HepG2 (cell line): ENCODE data around the gene BRAF. TPM values are rescaled to one million over a fixed set of nuclear protein-coding genes. Genes with fewer than 3 reads are reported as not detected.

Source experiments
- ATAC-seq: fragments of 200-7000 bp; cut with Tn5 transposase; 3 replicates; pipeline ENCODE4 v1.9.1; 2020; ENCODE audit warnings: mild to moderate bottlenecking, moderate library complexity
- BruUV-seq: library from RNA; stranded (reverse); fragments of 400-500 nt; replicated peaks from 2 replicates; lab custom pipeline; 2021; lab: Mats Ljungman, UMichigan
- CTCF ChIA-PET: fragments of 300-600 bp; formaldehyde crosslinking; extraction: SDS; loops from one replicate; lab custom pipeline; 2021; ENCODE audit warnings: low total read pairs, inconsistent platforms, low intra/inter-chr PET ratio; lab: Yijun Ruan, JAX
- POLR2A ChIA-PET: fragments of 350-600 bp; sonication (Branson Sonifier 250); formaldehyde crosslinking; loops from one replicate; lab custom pipeline; 2020; ENCODE audit warnings: antibody characterized with exemption, inconsistent platforms; lab: Yijun Ruan, JAX
- DNase-seq: peaks from one replicate; pipeline ENCODE4 v3.0.0-alpha.2; 2015; ENCODE audit warnings: low spot score
- FAIRE-seq: peaks from 3 replicates; lab custom pipeline; 2011; peaks lifted over from hg19 to GRCh38; lab: Jason Lieb, UNC
- H2AFZ ChIP-seq: one replicate; pipeline ENCODE4 v1.6.1; 2011; ENCODE audit warnings: low read length, inconsistent platforms
- H3K27ac ChIP-seq: fragments of 300-600 bp; 3 replicates; pipeline ENCODE4 v1.8.0; 2011; ENCODE audit warnings: mixed run types, mild to moderate bottlenecking, mixed read lengths, low read length, inconsistent platforms; ENCODE audit not compliant: insufficient read depth; ENCODE audit errors: extremely low read length
- H3K27me3 ChIP-seq, 2 experiments: fragments of 200-600 bp in 1 of 2; 2 replicates in 1 of 2; 3 replicates in 1 of 2; pipeline versions ENCODE4 v1.6.0 to v1.8.0; 2011; ENCODE audit warnings: low read length in 2 of 2, mild to moderate bottlenecking in 2 of 2, moderate library complexity in 2 of 2, inconsistent platforms in 1 of 2; ENCODE audit not compliant: insufficient read depth in 2 of 2, control insufficient read depth in 1 of 2
- H3K36me3 ChIP-seq, 2 experiments: fragments of 200-600 bp in 1 of 2; replicated peaks in 1 of 2; 2 replicates in 1 of 2; 3 replicates in 1 of 2; pipeline versions ENCODE4 v1.5.1 to v1.8.0; 2011; ENCODE audit warnings: low read length in 2 of 2, inconsistent platforms in 1 of 2; ENCODE audit not compliant: insufficient read depth in 2 of 2, control insufficient read depth in 1 of 2
- H3K4me1 ChIP-seq: 2 replicates; pipeline ENCODE4 v1.5.1; 2012; ENCODE audit warnings: low read length, inconsistent platforms; ENCODE audit not compliant: insufficient read depth
- H3K4me2 ChIP-seq: 2 replicates; pipeline ENCODE4 v1.6.0; 2011; ENCODE audit warnings: low read depth, low read length, inconsistent platforms
- H3K4me3 ChIP-seq, 3 experiments: fragments of 200-600 bp in 1 of 3; sonication (generic), shearing (Covaris generic) in 1 of 3; replicated peaks in 1 of 3; 2 replicates each; pipeline ENCODE4 v1.5.1; 2011 to 2016; ENCODE audit warnings: low read length in 3 of 3, inconsistent platforms in 2 of 3, low read depth in 2 of 3, mild to moderate bottlenecking in 2 of 3, control low read depth in 1 of 3, mixed read lengths in 1 of 3; ENCODE audit not compliant: insufficient read depth in 1 of 3
- H3K79me2 ChIP-seq: one replicate; pipeline ENCODE4 v1.6.1; 2011; ENCODE audit warnings: low read length, inconsistent platforms; ENCODE audit not compliant: insufficient read depth
- H3K9ac ChIP-seq: 2 replicates; pipeline ENCODE4 v1.6.0; 2011; ENCODE audit warnings: mild to moderate bottlenecking, low read depth, low read length, inconsistent platforms; ENCODE audit not compliant: insufficient read depth
- H3K9me3 ChIP-seq: 2 replicates; pipeline ENCODE4 v1.5.1; 2012; ENCODE audit warnings: mild to moderate bottlenecking, low read length
- H4K20me1 ChIP-seq: 2 replicates; pipeline ENCODE4 v1.6.0; 2011; ENCODE audit warnings: inconsistent platforms, mild to moderate bottlenecking, low read length, moderate library complexity; ENCODE audit not compliant: insufficient read depth
- FOXO1 ChIP-seq: sonication (generic); formaldehyde crosslinking; IDR thresholded peaks from 2 replicates; pipeline ENCODE4 v1.4.0; 2020; ENCODE audit warnings: missing genetic modification reagents
- FOXP1 ChIP-seq, 2 experiments: fragments of 450-650 bp in 1 of 2; IDR thresholded peaks; 2 replicates each; pipeline ENCODE4 v1.6.1; 2017 to 2018; ENCODE audit warnings: antibody characterized with exemption in 1 of 2
- RNF2 ChIP-seq: fragments of 450-650 bp; conservative IDR thresholded peaks from 2 replicates; pipeline ENCODE4 v1.6.1; 2016; ENCODE audit warnings: low read depth
- ZNF143 ChIP-seq: sonication (generic); formaldehyde crosslinking; IDR thresholded peaks from 2 replicates; pipeline ENCODE4 v1.4.0; 2020; ENCODE audit warnings: missing genetic modification reagents
- ZNF235 ChIP-seq: sonication (generic); formaldehyde crosslinking; IDR thresholded peaks from 2 replicates; pipeline ENCODE4 v1.8.1; 2023; ENCODE audit warnings: mild to moderate bottlenecking, missing genetic modification reagents, borderline replicate concordance
- ZNF567 ChIP-seq: sonication (generic); formaldehyde crosslinking; IDR thresholded peaks from 2 replicates; pipeline ENCODE4 v1.8.1; 2023; ENCODE audit warnings: mild to moderate bottlenecking, missing genetic modification reagents, borderline replicate concordance
- ZNF879 ChIP-seq: sonication (generic); formaldehyde crosslinking; IDR thresholded peaks from 2 replicates; pipeline ENCODE4 v1.8.1; 2023; ENCODE audit warnings: missing genetic modification reagents
- ZZZ3 ChIP-seq: sonication (generic); formaldehyde crosslinking; IDR thresholded peaks from 2 replicates; pipeline ENCODE4 v1.4.0; 2020; ENCODE audit warnings: missing genetic modification reagents, mild to moderate bottlenecking, borderline replicate concordance
- WGBS: methylation state at CpG from one replicate; pipeline ENCODE4 v1.1.6; 2017; ENCODE audit warnings: low lambda C conversion rate; 5-methylcytosine and 5-hydroxymethylcytosine counted together
- in situ Hi-C: cut with HindIII; loops from 2 replicates; pipeline ENCODE4 v1.10.0; 2017; ENCODE audit warnings: low pct_unique_long_range_greater_than_20kb; ENCODE audit not compliant: extremely low pct_ligation_motif_present
- intact Hi-C: fragments of 100-400 bp; cut with micrococcal nuclease; formaldehyde crosslinking; loops from one replicate; pipeline ENCODE4 v1.10.0; 2022; ENCODE audit not compliant: unreplicated experiment
- polyA plus RNA-seq, 8 experiments: library from polyadenylated mRNA; depleted of rRNA in 3 of 8; stranded (reverse) in 7 of 8; unstranded in 1 of 8; fragments of >200 nt; fragmentation: Illumina TruSeq in 4 of 8; extraction: Trizol in 4 of 8; gene quantifications; 2 replicates each; pipeline versions ENCODE4 v1.2.1 to v1.2.3, GENCODE V29; 2011 to 2016; ENCODE audit warnings: low read depth in 4 of 8, missing spikeins in 1 of 8, mixed read lengths in 1 of 8; ENCODE audit not compliant: insufficient read depth in 1 of 8
- total RNA-seq, 5 experiments: library from RNA; depleted of rRNA; stranded (reverse); fragments of >200 nt; fragmentation: Illumina TruSeq; extraction: Trizol; gene quantifications; 2 replicates each; pipeline ENCODE4 v1.2.3, GENCODE V29; 2016; ENCODE audit warnings: low read depth in 1 of 5
- TF ChIP-seq, protein P1 (sequence below): sonication (generic); formaldehyde crosslinking; IDR thresholded peaks from 2 replicates; pipeline ENCODE4 v1.5.1; 2020; ENCODE audit warnings: mild to moderate bottlenecking, missing genetic modification reagents, moderate library complexity
- TF ChIP-seq, protein P2 (sequence below), 2 experiments: sonication (generic) in 1 of 2; formaldehyde crosslinking in 1 of 2; IDR thresholded peaks; 2 replicates each; pipeline versions ENCODE4 v1.5.1 to v1.6.1; 2011 to 2020; ENCODE audit warnings: borderline replicate concordance in 1 of 2, low read depth in 1 of 2, low read length in 1 of 2, mild to moderate bottlenecking in 1 of 2, missing genetic modification reagents in 1 of 2, moderate library complexity in 1 of 2

BRAF gene
- total and polyA plus RNA-seq, 2 of the 13 experiments (the other 11 are each of a cell fraction or from before 2014, with no cell fraction given): 12.5 to 13.4 TPM

DNA sequence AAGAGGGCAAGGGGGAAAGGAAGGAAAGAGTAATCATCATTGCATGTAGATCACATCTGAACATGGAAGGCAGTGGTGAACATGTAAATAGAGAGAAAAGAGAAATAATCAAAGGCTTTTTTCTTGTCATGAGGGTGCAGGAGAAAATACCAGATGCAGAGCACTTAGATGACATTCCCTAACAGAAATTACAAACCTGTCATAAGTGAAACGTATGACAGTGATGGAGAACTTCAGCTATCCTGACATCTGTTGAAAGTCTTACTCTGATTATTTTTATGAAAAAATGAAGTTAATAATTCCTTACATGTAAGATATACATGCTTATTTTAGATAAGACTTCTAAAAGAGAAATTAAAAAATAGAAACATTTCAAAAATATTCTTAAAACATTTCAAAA lies 54.7 kb downstream of the BRAF start:
- no peak for ATAC-seq
- in situ Hi-C loops (no loop called here), intact Hi-C loops (loop anchor here (5.0 kb wide), 1 partner anchor 638 kb away; no protein-coding TSS in a partner anchor)
- no peak for FAIRE-seq
- WGBS: 94% methylated on average over 1 of the region's 1 CpG
- Histone ChIP-seq H3K4me2 (no peak overlapping the region), H3K9ac (no peak overlapping the region), H3K79me2 (peaks cover 33% of the 10 kb centered on the region), H3K36me3 (no peaks in the 10 kb centered on the region), H4K20me1 (no peaks in the 10 kb centered on the region), H3K4me3 (no peak overlapping the region), H2AFZ (no peak overlapping the region), H3K27me3 (no peaks in the 10 kb centered on the region), H3K9me3 (no peaks in the 10 kb centered on the region), H3K27ac (no peak overlapping the region), H3K4me1 (peaks cover 13% of the 10 kb centered on the region)
- CTCF ChIA-PET: no interaction called here
- POLR2A ChIA-PET: no interaction called here
- no TSS peak for BruUV-seq
- DNase-seq: no peak
- TF ChIP-seq ZNF143 (CRISPR knock-in tag): no peak
- TF ChIP-seq, protein P1, sequence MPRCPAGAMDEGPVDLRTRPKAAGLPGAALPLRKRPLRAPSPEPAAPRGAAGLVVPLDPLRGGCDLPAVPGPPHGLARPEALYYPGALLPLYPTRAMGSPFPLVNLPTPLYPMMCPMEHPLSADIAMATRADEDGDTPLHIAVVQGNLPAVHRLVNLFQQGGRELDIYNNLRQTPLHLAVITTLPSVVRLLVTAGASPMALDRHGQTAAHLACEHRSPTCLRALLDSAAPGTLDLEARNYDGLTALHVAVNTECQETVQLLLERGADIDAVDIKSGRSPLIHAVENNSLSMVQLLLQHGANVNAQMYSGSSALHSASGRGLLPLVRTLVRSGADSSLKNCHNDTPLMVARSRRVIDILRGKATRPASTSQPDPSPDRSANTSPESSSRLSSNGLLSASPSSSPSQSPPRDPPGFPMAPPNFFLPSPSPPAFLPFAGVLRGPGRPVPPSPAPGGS (CRISPR knock-in tag): no peak
- no peak for TF ChIP-seq FOXP1 (IDR thresholded peaks at IDR 0.05)
- TF ChIP-seq FOXP1 (CRISPR knock-in tag; IDR thresholded peaks at IDR 0.05): no peak
- no peak for TF ChIP-seq FOXO1 (CRISPR knock-in tag)
- TF ChIP-seq ZNF879: no peak
- TF ChIP-seq RNF2: no peak
- no peak for TF ChIP-seq ZNF567
- TF ChIP-seq ZZZ3: no peak
- TF ChIP-seq ZNF235: no peak
- TF ChIP-seq, protein P2, sequence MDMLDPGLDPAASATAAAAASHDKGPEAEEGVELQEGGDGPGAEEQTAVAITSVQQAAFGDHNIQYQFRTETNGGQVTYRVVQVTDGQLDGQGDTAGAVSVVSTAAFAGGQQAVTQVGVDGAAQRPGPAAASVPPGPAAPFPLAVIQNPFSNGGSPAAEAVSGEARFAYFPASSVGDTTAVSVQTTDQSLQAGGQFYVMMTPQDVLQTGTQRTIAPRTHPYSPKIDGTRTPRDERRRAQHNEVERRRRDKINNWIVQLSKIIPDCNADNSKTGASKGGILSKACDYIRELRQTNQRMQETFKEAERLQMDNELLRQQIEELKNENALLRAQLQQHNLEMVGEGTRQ (IDR thresholded peaks at IDR 0.05; ENCODE audit: low read depth, low read length): no peak
- TF ChIP-seq, protein P2 (CRISPR knock-in tag; IDR thresholded peaks at IDR 0.05; ENCODE audit: borderline replicate concordance): no peak
